NCI-H2081 treated with DMSO at 0.1 percent for 48 hours (cell line): ENCODE results near the gene CLK3.
A peak's percentile ranks its signal among the peaks of the same experiment; 100 is the strongest.

Source experiments
- DNase-seq: peaks from one replicate; lab custom pipeline; 2025; lab: John Stamatoyannopoulos, UW

Gene CLK3

DNA sequence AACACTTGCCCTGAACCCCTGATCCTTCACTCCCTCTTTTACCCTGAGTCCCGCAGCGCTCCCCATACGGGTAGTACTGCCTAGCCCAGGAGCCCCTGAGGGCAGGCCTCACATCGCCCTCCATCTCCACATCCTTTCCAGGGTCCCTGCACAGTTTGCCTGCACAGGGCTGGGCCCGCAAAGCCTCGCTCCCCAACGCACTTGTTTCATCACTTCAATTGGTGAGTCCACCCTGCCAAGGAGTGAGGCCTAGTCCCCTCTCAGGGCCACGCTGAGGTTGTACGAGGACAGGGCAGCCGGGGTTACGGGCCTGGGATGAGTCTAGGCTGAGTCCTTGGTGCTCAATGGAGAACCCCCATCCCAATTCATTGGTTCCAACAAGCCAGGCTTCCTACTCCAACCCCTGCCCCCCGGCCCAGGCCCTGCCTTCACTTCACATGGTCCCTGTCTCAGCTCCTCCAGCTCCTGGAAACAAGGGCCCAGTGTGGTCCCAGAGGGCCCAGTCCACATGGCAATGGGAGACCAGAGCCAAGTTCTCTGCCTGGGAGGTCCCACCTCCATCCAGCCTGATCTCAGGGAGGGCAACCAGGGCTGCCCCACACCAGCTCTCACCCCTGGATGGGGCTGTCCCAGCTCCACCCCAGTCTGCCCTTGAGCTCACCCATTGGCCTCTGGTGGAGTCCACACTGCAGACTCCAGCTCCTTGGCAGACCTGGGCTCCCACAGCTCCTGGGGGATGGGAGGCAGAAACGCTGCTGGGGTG lies 12.4 kb upstream of the CLK3 start:
- DNase-seq: no peak

DNA sequence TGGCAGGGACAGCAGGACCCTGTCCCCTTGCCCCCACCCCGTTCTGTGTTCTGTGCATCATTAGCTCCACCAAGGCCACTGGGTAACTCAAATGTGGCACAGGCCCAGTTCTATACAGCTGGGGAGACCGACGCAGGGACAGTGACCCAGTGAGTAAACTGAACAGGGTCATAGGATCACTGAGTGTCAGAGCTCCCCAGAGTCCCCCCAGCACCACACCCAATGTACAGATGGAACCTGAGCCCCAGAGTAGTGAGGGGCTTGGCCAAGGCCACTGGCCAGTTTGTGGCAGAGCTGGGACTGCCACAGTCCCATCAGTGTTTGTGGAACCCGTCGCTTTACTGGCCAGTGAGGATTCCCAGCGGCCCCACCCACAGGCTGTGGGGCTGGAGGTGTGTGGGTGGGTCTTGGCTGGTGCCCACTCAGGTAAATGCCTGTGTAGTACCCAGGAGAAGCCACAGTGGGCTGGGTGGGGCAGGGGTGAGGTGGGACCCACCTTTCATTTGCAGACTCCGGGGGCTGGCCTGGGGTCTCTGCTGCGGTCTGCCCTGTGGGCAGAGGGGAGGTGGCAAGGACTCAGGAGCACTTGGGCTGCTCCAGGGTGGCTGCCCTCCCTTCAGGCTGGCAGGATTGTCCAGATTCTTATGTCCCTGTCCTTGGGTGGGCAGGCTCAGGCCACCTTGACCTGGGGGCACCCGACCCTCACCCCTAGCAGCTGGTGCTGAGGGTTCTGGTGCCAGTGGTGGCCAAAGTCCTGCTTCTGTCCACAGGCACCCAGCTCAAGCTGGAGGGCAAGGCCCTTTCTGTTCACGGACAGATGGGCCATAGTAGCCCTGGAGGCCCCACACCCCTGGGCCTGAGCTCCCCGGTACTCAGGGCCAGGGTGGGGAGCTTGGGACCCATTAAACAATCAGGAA lies 11.6 kb upstream of the CLK3 start:
- no peak for DNase-seq

DNA sequence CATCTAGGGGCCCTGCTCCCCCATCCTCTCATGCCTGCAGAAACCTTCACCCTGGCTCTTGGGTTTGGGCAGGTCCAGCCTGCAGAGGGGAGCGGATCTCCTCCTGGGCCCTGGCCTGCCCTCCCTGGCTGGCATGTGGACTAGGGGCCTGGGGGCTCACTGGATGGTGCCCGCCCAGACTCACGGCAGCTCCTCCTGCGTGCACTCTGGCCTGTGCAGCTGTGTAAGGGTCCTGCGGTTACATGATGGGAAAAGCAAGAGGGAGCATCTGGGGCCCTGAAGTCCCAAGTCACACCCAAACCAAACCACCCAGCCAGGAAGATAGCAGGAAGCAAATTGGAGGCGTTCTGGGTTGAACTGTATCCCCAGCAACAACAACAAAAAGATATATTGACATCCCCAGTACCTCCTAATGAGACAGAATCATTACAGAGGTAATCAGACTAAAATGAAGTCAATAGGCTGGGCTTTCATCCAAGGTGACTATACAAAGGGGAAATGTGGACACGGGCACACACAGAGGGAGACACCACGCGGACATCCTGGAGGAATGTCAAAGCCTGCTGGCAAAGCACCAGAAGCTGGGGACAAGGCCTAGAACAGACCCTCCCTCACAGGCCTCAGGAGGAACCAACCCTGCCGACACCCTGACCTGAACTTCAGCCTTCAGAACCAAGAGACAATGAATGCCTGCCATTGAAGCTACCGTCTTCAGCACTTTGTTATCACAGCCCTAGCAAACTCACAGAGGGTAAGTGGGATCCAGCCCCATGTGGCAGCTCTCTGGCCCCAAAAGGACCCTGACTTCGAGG lies 10.4 kb upstream of the CLK3 start:
- DNase-seq: peak; percentile 87

DNA sequence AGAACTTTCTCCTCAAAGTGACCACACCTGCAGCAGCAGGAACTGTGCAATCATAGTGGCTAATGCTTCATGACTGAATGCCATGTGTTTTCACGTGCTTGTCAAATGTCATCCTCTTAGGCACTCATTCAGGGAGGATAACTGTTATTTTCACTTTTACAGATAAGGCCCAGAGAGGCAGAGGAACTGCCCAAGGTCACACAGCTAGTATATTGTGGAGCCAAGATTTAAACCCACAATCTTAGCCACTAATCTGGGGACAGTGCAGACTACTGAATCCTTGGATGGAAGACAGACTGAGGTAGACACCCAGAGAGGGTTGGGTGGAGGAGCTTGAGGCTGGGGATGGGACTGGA lies 9.9 kb upstream of the CLK3 start:
- DNase-seq: no peak

DNA sequence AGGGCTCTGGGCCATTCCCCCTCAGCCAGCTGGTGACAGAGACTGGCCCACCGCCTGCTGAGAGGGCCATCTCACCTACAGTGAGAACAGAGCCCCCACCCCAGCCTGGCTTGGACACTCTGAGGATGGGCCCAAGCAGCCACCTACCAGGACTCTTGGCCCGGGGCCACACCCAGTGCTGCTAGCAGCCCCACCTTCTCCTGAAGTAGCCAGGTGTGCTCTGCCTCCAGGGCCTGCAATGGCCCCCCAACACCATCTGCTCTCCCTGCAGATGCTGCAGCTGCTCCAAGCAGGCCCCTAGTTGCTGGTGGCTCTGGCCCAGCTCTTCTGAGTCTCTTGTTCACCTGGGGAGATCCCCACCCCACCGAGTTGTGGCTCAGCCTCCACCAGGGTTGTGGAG lies 6.8 kb upstream of the CLK3 start:
- DNase-seq: no peak

DNA sequence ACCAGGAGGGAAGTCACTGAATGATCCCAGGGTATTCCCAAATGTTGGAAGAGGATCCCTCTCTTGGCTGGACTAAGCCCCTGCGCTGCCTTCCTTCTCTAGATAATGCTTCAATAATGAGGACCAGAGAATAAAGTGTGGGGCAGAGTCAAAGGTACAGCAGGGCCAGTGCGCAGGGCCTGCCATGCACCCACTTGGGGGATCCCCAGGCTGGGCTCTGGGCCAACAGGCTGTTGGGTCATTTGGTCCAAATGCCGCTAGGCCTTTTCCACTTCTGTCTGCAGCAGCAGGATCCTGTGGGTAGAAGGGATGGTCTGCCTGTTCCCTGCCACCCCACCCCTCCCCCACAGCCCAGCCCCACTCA lies 5.7 kb upstream of the CLK3 start:
- no peak for DNase-seq

DNA sequence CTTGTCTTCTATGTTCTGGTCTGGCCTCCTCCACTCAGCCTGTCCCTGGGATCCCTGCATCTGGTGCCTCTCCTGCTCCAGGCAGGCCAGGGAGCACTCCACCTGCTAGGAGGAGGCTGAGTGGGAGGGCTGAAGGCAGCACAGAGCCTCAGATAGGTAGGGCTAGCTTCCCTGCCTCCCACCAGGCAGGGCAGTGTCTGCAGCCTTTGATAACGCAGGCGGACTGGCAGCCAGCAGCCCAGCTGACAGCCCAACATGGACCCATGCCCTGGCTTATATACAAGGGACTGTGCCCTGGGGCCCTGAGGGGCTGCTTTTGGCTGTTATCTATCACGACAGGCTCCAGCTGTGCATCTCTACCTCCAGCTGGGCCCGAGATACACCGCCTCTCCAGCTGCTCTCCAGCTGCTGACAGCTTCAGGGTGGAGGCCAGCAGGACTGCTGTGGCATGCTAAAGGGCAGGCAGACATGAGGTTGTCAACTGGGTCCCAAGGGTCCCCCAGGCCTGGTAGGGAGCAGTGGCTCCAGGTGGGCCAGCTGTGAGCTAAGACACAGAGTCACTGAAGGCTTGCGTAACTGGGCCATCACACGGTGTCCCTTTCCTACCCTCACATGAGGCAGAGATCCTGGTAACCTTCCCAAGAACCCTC lies 5.2 kb upstream of the CLK3 start:
- DNase-seq: no peak

DNA sequence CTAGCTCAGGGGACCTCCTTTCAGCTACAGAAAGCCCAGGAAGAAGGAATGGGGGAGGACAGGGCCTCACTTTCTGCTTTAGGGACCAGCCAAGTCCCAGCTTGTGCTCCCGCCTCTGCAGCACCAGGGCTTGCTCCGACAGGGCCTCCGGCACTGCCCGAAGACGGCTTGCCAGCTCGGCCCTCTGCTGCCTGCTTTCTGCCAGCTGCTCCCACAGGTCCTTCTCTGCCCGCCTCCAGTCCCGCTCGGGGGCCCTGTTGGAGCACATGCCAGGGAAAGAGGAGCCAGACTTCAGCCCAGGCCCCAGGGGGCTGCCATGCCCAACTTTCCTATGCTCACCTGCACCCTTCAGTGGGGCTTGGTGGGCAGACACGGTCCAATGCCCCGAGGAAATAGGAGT lies 4.3 kb upstream of the CLK3 start:
- no peak for DNase-seq

DNA sequence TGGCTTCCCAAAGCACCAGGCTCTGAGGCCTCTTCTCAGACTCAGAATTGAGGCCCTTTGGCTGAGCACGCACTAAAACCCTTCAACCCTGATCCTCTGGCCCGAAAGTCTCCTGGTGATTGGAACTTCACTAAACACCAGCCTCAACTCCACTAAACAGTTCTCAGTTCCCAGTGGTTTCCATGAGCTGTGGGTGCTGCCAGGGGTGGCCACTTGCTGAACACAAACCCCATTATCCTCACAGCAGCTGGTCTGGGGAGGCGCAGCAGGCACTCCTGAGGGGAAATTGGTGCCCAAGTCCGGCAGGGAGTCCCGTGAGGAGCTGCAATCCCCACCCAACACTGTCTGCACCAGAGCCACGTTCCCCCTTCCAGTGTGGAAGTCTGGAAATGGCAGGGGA lies 3.8 kb upstream of the CLK3 start:
- DNase-seq: no peak

DNA sequence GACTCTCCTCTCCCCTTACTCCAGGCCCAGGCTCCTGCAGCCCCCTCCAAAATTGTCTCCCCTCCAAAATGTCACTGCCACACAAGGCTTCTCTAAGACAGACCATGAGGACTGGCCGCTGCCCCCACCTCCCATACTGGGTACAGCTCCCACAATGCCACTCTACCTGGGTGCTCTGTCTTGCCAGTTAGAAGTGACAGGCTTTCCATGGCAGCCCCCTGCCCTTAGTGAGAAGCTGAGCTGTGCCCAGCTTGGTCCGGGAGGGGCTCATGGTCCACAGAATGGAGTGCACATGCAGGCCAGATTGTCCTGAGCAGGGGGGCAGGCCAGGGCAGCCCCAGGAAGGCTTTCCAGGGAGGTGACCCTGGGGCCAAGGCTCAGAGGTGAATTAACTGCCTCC lies 3.0 kb upstream of the CLK3 start:
- DNase-seq: no peak

DNA sequence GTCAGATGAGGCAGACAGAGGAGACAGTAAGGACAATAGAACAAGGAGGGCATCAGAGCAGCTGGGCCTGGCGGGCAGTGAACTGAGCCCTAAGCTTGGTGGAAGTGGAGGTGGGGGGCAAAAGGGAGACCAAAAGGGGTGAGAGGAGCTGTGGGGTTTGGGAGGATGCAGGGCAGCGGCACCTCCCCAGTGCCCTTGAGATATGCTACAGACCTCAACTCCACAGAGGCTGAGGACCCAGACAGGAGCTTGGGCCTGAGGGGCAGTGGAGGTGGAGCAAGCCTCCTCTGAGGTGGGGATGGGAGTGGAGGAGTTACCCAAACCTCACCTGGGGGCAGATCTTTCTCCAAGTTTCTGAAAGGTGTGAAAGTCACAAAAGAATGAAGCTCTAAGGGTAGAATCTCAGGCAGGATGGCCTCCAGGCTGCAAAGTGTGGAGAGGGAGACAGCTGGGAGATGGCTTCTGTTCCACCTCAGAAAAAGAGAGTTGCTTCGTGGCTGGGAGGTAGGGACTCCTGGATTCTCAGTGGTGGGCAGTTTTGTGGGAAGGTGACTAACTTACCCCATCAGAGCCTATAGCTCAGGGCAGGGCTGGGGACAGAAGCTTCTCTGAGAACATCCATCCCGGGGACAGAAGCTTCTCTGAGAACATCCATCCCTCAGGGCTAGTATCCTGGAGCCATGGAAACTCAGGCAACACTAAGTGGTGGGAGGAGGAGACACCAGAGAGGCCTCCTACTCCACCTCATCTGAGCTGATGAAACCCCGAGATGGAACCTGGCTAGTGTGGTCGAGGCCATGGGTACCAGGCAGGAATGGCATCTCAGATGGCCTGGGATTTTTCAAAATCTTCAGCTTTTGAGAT lies 2.3 kb upstream of the CLK3 start:
- no peak for DNase-seq

DNA sequence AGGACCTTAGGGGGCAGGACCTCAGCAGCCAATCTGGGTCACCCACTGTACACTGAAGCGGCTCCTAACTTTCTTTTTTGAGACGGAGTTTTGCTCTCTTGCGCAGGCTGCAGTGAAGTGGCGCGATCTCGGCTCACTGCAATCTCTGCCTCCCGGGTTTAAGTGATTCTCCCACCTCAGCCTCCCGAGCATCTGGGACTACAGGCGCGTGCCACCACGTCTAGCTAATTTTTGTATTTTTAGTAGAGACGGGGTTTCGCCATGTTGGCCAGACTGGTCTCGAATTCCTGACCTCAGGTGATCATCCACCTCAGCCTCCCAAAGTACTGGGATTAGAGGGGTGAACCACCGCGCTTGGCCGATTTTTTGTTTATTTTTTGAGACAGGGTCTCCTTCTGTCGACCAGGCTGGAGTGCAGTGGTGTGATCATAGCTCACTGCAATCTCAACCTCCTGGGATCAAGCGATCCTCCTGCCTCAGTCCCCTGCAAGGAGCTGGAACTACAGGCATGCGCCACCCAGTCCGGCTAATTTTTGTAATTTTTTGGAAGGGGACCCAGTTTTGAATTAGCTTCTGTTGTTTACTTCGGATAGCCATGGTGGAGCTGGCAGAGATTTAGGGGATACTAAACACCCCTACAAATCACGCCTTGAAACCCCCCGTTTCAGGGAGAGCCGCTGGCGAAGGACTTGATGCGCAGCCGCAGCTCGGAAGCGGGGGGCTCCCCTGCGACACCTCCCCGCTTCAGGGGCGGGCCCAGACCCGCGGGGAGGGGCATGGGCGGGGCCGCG lies 1.5 kb upstream of the CLK3 start:
- DNase-seq: no peak

DNA sequence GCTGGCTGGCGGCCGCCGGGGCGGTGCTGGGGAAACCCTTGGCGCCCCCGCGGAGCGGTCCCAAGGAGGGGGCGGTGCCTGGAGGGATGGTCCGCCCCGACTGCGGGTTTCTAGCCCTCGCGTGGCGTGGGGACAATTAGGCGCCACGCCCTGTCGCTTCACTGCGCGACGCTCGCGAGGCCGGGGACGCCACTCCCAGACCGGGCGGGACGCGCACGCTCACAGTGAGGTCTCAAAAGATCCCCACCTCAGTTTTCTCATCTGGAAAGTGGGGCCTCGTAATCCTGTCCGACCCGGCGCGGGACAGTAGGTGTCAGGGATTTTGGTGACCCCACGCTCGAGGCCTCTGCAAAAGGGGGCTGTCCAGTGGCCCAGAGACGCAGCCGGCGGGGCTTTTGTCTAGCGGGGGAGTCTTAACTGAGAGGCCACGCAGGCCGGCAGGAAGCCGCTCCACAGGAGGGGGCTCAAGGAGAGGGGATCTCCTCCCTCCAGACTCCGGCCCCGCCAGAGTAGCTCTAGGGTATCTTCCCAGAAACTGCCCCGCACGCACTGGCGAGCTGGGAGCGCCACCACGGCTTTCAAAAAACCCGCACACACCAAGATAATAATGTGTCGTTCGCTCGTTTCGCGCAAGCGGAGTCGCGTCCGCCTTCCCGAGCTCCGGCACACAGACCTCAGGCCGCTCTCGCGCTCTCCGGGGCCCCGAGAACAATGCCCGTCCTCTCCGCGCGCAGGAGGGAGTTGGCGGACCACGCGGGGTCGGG lies 710 bp upstream of the CLK3 start:
- no peak for DNase-seq

DNA sequence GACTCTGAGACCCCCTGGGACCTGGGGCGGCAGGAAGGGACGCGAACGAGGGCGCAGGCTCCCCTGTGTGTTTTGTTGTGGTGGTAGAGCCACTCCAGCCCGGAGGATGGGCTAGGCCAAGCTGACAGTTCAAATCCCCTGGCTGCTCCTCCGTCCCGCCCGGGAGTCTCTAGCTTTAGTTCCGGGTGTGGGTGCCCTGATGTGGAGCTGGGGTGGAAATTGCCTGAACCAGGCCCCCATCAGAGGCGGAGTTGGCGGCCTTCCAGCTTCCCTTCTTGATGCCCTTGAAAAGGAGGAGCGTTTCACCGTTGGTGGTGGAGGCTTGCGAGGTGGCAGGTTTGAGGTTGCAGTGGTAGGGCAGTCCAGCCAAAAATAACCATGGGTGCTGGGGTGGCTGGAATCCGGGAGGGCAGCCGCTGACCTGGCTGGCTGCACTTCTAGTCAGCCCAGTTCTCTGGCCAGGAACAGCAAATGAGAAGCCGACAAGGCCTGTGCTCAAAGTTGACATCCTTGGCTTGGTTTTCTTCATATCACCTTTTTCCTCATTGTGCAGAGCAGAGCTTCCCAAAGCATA lies 817 bp downstream of the CLK3 start:
- no peak for DNase-seq

DNA sequence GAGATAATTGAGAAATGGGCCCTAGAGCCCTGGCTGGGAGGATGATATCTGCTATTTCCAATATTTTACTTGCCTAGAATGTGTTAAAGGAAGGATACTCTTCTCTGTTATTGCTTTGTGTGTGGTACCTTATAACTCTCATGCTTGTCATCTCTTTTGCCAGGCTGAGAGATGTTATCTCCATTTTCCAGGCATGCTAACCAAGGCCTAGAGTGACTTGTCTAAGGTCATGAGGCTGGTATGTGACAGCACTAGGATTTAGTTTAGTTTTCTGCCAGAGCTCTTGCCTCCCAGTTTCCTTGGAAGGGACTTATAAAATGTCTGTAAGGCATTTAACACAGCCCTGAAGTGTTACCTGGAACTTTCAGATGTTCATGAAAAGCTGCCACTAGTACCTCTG lies 1.4 kb downstream of the CLK3 start:
- no peak for DNase-seq

DNA sequence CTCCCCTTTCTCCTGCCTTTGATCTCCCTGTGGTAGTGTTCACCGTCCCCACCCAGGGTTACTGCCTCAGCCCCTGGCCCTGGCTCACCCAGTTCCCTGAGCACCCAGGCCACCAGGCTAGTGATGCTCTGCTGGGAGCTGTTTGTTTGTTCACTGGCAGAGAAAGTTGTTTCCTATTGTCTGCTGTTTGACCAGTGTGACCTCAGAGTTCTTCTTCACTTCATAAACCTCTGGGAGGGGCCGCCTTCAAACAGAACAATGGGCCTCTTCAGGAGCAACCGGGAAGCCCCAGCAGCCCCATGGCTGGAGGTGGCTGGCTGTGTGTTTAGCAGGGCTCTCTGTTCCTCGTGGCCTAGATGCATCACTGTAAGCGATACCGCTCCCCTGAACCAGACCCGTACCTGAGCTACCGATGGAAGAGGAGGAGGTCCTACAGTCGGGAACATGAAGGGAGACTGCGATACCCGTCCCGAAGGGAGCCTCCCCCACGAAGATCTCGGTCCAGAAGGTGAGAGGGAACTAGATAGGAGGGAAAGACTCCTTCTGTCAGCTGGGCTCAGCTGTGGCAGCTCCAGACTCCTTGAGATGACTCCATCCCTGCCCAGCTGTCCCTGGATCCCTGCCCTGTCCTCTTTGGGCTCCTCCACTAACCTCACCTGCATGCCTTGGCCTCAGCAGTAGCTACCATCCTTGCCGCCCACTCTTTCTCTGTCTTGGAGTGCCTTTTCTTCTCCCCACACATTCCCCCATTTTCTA lies 3.4 kb downstream of the CLK3 start:
- DNase-seq: no peak

DNA sequence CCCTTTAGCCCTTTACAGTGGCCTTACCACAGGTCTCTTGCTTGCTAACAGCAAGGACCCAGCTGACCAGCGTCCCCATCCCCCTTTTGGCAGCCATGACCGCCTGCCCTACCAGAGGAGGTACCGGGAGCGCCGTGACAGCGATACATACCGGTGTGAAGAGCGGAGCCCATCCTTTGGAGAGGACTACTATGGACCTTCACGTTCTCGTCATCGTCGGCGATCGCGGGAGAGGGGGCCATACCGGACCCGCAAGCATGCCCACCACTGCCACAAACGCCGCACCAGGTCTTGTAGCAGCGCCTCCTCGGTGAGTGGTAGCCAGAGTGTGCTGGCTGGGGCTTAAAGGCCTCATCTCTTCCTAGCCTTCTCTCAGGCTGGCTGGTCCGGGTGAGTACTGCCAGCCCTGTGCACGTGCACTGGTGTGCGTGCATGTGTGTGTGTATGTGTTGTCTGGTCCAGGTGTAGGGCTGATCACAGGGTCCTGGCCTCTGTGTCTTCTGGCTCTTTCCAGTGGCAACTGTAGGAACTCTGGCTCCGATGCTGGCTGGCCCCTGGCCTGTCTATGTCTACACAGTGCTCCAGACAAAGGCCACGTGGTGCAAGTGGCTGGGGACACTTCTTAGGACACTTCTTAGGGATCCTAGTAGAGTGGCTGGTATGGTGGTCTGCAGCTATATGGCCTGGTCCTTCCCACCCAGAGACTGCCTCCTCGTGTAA lies 4.4 kb downstream of the CLK3 start:
- no peak for DNase-seq
